Measurements from ENCODE around the gene DENND5A.

The DENND5A gene

GRCh38 chr11:9265211-9266131, at the start of gene DENND5A:
TSS of gene DENND5A (minus strand) at chr11:9265350. CDS start at chr11:9265069, 281 bp downstream.
- DNase-seq (ENCODE audit: low spot score) = peak; percentile 56

GRCh38 chr11:9314291-9315077, 49.3 kb upstream of the DENND5A start, which contains the start of gene TMEM41B:
TSS of gene TMEM41B (minus strand) at chr11:9314593. CDS start at chr11:9314441, 152 bp downstream.
- DNase-seq (ENCODE audit: low spot score) = peak; percentile 98

DNA sequence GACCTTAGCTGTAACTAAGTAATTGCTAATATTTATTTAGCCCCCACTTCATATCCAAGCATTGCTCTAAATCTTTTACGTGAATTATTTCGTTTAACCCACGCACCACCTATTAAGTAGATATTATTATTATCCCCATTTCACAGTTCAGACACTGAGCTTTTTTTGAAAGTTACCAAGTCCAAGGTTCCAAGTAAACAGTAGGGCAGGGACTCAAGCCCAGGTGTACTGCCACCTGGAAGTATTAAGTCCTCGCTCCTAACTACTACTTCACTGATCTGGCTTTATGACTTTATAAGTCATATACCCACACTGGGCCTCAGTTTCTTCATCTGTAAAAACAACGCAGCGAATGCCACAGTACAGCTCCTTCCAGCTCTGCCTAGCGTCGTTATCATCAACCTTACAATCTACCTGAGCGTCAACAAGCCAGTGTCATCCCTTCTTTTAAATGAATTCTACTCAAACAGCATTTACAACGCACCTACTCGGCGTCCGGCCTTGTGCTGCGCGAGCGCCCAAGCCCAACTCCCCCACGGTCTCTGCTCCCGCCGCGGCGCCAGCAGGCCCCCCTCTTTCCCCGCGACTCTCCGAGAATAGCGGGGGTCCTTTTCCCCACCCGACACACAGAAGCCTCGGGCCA, 48.6 kb upstream of the DENND5A start:
- DNase-seq (ENCODE audit: low spot score) = peak; percentile 14

GRCh38 chr11:9310485-9311090, 45.4 kb upstream of the DENND5A start:
- no peak for DNase-seq (ENCODE audit: low spot score)

GRCh38 chr11:9304178-9304577, 39.0 kb upstream of the DENND5A start:
- no peak for DNase-seq (ENCODE audit: low spot score)

- DNase-seq (ENCODE audit: low spot score) = no peak
Observed at GRCh38 chr11:9302448-9302847, 37.3 kb upstream of the DENND5A start.

- DNase-seq (ENCODE audit: low spot score) = no peak
Observed at GRCh38 chr11:9301720-9302119, 36.6 kb upstream of the DENND5A start.

DNA sequence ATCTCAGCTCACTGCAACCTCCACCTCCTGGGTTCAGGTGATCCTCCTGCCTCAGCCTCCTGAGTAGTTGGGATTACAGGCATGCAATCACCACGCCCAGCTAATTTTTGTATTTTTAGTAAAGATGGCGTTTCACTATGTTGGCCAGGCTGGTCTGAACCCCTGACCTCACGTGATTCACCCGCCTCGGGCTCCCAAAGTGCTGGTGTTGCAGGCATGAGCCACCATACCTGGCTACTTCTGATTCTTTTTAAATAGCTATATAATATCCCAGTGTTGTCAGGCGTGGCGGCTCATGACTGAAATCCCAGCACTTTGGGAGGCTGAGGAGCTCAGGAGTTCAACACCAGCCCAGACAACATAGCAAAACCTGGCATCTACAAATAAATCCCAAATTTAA, 28.5 kb upstream of the DENND5A start:
- no peak for DNase-seq (ENCODE audit: low spot score)

- DNase-seq (ENCODE audit: low spot score) = no peak
Observed at GRCh38 chr11:9285850-9286587, 20.9 kb upstream of the DENND5A start.

DNA sequence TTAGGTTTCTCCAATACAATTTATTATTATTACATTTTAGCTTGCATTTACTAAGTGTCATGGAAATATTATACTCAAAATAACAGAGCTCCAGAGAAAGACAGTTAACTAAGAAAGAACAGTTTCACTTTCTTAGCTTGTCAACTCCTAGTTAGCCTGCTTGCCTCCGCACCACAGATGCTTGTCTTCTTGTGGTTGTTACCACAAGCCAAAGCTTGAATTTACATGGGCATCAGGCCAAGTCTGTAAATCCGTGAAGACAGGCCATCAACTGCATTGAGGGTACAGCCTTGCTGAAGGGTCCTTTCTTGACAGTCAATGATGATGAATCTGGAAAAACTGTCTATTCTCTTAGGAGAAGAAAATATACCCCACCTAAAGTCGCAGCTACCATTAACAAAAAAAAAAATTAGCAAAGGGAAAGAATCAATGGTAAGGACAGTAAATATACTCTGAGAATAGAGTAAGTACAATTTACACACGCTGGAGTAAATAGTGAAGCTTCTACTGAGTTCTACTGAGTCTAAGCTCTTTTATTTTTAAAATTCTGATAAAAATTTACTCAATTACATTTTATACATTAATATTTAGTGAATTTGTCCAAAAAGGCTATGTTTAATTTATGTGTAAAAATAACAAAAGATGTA, 15.6 kb upstream of the DENND5A start:
- DNase-seq (ENCODE audit: low spot score) = peak; percentile 69

GRCh38 chr11:9277176-9277575, 12.0 kb upstream of the DENND5A start:
- no peak for DNase-seq (ENCODE audit: low spot score)

- no peak for DNase-seq (ENCODE audit: low spot score)
Observed at GRCh38 chr11:9276571-9276970, 11.4 kb upstream of the DENND5A start.

- DNase-seq (ENCODE audit: low spot score) = no peak
Observed at GRCh38 chr11:9274499-9275258, 9.5 kb upstream of the DENND5A start.

DNA sequence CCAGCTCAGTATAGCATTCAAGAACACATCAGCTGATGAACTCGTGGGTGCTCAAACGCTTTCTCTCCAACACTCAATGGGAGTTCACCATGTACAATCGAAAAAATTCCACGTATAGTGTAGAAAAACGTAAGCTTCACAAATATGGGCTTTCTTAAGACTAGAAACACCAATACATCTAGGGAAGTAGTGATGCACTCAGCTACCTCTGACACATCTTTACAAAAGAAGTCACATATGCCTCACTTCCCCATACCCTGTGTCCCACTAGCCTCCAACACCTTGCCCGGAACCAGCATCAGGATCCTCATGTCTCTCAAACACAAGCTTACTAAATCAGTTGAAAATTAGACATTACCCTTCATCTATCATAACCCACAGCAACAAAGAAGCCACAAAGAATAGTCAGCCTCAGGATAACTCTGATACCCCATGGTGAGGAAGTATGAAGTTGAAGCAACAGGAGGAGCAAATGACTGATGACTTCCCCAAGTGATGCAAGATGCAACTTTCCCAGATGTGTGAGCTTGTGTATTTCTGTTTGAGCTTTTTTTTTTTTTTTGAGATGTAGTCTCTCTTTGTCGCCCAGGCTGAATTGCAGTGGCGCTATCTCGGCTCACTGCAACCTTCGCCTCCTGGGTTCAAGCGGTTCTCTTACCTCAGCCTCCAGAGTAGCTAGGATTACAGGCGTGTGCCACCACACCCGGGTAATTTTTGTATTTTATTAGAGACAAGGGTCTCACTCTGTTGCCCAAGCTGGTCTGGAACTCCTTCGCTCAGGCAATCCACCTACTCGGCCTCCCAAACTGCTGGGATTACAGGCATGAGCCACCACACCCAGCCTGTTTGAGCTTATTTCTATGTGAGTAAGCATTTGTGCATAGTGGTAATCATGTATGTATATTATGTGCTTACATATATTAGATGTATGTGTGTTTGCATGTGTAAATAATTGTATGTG, 8.5 kb upstream of the DENND5A start:
- no peak for DNase-seq (ENCODE audit: low spot score)

DNA sequence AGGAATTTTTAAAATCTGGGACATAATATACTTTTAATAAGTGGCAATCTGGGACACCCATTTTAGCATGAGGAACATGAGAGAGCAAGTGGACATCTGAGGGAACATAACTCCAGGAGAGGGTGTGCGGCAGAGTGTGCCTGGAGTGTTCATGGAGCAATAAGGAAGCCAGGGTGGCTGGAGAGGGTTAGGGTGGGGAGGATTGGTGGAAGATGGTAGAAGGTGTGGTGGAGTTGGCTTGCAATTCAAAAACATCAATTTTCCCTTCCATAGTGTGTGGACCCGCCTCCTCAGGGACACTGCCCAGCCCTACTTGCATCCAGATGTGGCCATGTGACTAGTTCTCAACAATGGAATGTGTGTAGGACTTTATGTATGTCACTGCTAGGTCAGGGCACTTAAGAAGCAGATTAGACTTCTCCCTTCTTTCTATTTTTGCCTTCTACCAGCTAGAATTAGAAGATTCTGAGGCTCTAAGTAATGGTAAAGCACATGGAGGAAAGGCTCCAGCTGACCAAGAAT, 4.4 kb upstream of the DENND5A start:
- no peak for DNase-seq (ENCODE audit: low spot score)

- DNase-seq (ENCODE audit: low spot score) = no peak
Observed at GRCh38 chr11:9267680-9268079, 2.5 kb upstream of the DENND5A start.

DNA sequence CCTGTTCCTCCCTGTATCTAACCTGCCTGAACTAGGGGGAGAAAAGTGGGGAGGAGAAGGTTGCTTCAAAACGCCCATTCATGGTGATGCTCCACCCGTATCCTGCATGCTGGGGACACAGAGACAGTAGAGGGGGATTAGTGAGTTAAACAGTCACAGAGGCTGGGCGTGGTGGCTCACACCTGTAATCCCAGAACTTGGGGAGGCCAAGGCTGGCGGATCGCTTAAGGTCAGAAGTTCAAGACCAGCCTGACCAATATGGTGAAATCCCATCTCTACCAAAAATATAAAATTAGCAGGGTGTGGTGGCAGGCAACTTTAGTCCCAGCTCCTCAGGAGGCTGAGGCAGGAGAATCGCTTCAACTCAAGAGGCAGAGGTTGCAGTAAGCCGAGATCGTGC, 1.8 kb upstream of the DENND5A start:
- DNase-seq (ENCODE audit: low spot score) = no peak

GRCh38 chr11:9266132-9266736, 1.1 kb upstream of the DENND5A start:
- no peak for DNase-seq (ENCODE audit: low spot score)
